Gastroesophageal sphincter (tissue), 3 donors: Measurements from ENCODE around the gene FBXO45.

Source experiments
- CTCF ChIP-seq, 4 experiments: fragments of 200-600 bp in 2 of 4; fragments of 450-650 bp in 2 of 4; sonication (generic) in 1 of 4; IDR thresholded peaks; one replicate each; pipeline ENCODE4 v1.5.1; 2017 to 2019; ENCODE audit warnings: antibody characterized with exemption in 4 of 4, mild to moderate bottlenecking in 2 of 4, moderate library complexity in 2 of 4
- POLR2AphosphoS5 ChIP-seq: sonication (generic); formaldehyde crosslinking; IDR thresholded peaks from one replicate; pipeline ENCODE4 v1.6.1; 2017; ENCODE audit warnings: antibody characterized with exemption

GRCh38 chr3:196557236-196557635 lies 11.2 kb upstream of the FBXO45 start:
- no peak for TF ChIP-seq POLR2AphosphoS5
- no peak for TF ChIP-seq CTCF (IDR thresholded peaks at IDR 0.05)
